Measurements from ENCODE around the gene SLC35A2. TPM values are rescaled to one million over a fixed set of nuclear protein-coding genes. Genes with fewer than 3 reads are reported as not detected.

Gene SLC35A2
- total and polyA plus RNA-seq, 12 donors = 6.4 to 27.7 (median 12.4) TPM

DNA sequence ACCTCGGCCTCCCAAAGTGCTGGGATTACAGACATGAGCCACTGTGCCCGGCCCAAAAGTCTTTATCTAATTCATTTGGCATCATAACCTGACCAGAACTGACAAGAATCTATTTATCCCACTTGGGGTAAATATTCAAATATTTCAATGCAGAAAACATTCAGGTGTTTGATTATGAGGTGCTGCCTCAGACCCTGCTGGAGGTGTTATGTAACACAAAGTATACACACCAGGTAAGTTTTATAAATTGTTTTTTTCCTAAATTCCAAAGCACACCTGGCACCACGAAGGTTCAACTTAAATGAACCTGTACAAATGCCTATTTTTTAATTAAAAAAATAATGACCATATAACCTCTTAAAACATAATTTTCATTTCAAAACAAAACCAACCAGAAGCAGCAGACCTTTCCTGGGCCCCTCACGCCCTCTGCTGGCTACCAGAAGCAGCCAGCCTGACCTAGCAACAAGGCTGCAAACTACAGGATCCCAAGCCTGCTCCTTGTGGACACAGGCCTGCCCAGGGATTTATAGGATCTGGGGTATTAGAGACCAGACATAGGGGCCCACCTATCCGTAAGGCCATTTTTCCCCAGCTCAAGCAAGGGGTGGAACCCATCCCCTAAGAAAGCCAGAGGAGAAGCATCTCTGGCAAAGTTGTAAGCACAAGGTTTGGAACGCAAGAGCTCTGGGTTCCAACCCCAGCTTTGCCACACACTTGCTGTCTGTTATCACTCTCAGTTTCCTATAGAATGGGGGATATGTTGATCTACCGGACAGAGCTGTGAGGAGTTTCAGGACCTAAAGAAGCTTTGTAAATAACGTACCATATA, 34.3 kb upstream of the SLC35A2 start:
- peaks cover 0 to 26% (median 0%) of the 10 kb centered on the region in 9 donors for H3K36me3 ChIP-seq
- WGBS, 2 donors = 50 to 58% methylated on average over 8 of the region's 8 CpGs
- H3K9me3 ChIP-seq = no peaks in the 10 kb centered on the region
- no peak overlapping the region for H3K4me3 ChIP-seq
- TF ChIP-seq, protein P1, sequence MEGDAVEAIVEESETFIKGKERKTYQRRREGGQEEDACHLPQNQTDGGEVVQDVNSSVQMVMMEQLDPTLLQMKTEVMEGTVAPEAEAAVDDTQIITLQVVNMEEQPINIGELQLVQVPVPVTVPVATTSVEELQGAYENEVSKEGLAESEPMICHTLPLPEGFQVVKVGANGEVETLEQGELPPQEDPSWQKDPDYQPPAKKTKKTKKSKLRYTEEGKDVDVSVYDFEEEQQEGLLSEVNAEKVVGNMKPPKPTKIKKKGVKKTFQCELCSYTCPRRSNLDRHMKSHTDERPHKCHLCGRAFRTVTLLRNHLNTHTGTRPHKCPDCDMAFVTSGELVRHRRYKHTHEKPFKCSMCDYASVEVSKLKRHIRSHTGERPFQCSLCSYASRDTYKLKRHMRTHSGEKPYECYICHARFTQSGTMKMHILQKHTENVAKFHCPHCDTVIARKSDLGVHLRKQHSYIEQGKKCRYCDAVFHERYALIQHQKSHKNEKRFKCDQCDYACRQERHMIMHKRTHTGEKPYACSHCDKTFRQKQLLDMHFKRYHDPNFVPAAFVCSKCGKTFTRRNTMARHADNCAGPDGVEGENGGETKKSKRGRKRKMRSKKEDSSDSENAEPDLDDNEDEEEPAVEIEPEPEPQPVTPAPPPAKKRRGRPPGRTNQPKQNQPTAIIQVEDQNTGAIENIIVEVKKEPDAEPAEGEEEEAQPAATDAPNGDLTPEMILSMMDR (IDR thresholded peaks at IDR 0.05) = peak; percentile 30 to 84 (median 66)
- no peaks in the 10 kb centered on the region for H3K27me3 ChIP-seq
- DNase-seq = peak; percentile 29 to 37
- no peak overlapping the region for H3K27ac ChIP-seq
- intact Hi-C loops (cut with DNase I) = loop anchor here in 1 of 10 donors (5.0 kb wide), 1 partner anchor 298 kb away; no protein-coding TSS in a partner anchor
- peaks cover 0 to 22% (median 11%) of the 10 kb centered on the region in 9 donors for H3K4me1 ChIP-seq
- ATAC-seq = peak in 5 of 8 donors; percentile 37 to 69 (median 66)

DNA sequence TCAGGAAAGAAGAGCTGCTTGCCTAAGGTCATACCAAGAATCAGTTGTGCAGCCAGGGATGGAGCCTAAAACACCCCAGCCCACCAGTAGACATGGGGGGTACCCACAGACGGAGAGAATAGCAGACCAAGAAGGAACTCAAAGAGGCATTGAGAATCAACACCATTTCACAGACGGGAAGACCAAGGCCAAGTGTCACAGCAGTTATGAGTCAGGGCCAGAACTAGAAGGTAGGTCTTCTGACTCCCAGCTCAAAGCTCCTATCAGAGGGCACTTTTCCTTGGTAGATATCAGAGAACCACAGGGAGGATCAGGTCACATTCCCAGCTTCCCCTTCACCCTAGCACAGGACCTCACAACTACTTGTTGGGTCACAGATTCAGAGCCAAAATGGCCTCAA, 31.4 kb upstream of the SLC35A2 start:
- TF ChIP-seq, protein P1 (IDR thresholded peaks at IDR 0.05) = no peak
- Histone ChIP-seq H3K4me1 (peaks cover 0 to 43% (median 25%) of the 10 kb centered on the region in 9 donors), H3K27me3 (no peaks in the 10 kb centered on the region), H3K36me3 (peaks cover 0 to 27% (median 0%) of the 10 kb centered on the region in 9 donors), H3K9me3 (no peaks in the 10 kb centered on the region), H3K4me3 (no peak overlapping the region), H3K27ac (peak overlapping the region in 1 of 10 donors; percentile 34)
- WGBS, 2 donors = 70 to 91% methylated on average over 2 of the region's 2 CpGs
- DNase-seq (no peak), ATAC-seq (no peak)
- intact Hi-C loops (cut with DNase I) = no loop called here

DNA sequence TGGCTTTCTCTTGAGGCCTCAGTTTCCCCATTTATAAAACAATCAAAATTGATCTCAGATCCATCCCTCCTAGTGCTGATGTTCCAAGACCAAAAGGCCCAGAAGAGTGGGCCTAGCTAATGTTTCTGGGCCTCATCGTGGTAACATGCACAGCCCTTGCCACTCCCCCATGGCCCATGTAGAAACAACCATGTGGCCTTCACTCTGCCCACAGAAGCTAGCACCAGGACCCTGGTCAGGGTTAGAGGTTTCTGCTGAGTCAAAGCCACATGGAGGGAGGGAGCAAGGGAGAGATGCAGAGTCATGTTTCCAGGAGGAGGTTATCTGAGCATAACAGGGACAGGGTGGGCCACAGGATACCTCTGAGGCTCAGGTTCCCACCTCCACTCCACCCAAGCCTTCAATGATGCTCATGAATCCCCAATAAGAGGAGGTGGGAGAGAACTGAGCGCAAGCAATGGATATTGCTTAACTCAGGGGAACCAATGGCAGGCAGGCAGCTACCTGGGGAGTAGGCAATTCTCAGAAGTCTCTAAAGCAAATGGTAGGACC, 29.0 kb upstream of the SLC35A2 start:
- intact Hi-C loops (cut with DNase I) = no loop called here
- 84 to 94% methylated on average over 2 of the region's 2 CpGs for WGBS, 2 donors
- TF ChIP-seq, protein P1 (IDR thresholded peaks at IDR 0.05) = no peak
- H3K9me3 ChIP-seq = no peaks in the 10 kb centered on the region
- no peak overlapping the region for H3K4me3 ChIP-seq
- no peak for ATAC-seq
- peak overlapping the region in 1 of 10 donors; percentile 89 for H3K27ac ChIP-seq
- peaks cover 0 to 66% (median 18%) of the 10 kb centered on the region in 9 donors for H3K4me1 ChIP-seq
- H3K36me3 ChIP-seq = peaks cover 0 to 39% (median 0%) of the 10 kb centered on the region in 9 donors
- no peaks in the 10 kb centered on the region for H3K27me3 ChIP-seq
- DNase-seq = no peak

DNA sequence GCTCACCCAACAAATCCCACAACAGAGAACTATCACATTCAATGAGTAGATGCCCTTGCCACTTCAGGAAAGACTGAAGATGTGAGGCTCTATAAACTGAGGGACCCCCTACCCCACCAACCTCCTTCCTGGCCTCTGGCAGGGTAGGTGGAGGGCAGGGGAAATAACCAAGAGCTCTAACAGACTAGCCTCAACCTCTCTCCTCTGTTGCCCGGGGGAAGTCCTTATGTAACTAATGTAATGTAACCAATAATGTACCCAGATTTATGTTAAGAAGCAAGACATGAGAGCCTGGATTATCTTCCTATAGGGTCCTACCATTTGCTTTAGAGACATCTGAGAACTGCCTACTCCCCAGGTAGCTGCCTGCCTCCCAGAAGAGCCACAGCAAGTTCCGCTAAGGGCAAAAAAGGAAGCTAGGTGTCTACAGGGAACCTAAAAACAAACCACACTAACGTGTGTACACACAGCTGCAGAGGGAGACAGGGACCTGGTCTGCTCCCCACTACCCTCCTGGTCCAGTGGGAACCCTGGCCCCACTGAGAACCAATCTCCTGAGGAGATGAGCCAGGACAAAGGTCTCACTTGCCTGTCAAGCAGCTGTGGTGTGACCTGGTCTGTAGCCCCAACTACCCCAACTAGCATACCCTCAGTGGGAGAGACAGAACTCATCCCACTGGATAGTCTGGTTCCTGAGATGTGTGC, 28.2 kb upstream of the SLC35A2 start:
- no peaks in the 10 kb centered on the region for H3K9me3 ChIP-seq
- ATAC-seq (no peak), DNase-seq (no peak)
- peak overlapping the region in 2 of 10 donors; percentile 29 to 89 for H3K27ac ChIP-seq
- TF ChIP-seq, protein P1 (IDR thresholded peaks at IDR 0.05) = no peak
- H3K4me3 ChIP-seq = no peak overlapping the region
- peaks cover 0 to 74% (median 18%) of the 10 kb centered on the region in 9 donors for H3K4me1 ChIP-seq
- intact Hi-C loops (cut with DNase I) = no loop called here
- H3K27me3 ChIP-seq = no peaks in the 10 kb centered on the region
- WGBS, 2 donors = 80 to 82% methylated on average over 3 of the region's 3 CpGs
- peaks cover 0 to 43% (median 0%) of the 10 kb centered on the region in 9 donors for H3K36me3 ChIP-seq

Data from heart right ventricle (tissue), 16 donors.